VCaP (cell line): ENCODE data around the gene KRTAP19-8.

Source experiments
- H3K27ac ChIP-seq: fragments of 450-650 bp; 2 replicates; pipeline ENCODE4 v1.5.1; 2017
- CTCF ChIP-seq: fragments of 450-650 bp; conservative IDR thresholded peaks from 2 replicates; pipeline ENCODE4 v1.5.1; 2017; ENCODE audit warnings: mild to moderate bottlenecking, moderate library complexity

KRTAP19-8 gene

DNA sequence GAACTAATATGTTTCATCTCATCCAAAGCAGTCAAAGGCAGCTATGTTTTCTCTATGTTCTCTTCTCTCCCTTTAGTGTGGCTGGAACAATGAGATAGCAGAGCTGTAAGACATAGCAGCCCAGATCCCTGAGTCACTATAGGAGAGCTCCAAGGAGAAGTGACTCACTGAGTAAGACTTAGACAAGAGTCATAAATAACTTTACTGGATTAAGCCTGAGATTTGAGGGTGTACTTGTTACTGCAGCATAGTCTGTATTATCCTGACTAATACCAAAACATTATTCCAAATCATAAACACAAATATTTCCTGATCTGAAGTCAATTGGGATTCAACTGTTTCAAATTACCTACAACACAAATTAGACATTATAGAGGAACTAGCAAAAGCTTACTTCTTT lies 3.9 kb downstream of the KRTAP19-8 start:
- no peak for TF ChIP-seq CTCF
- H3K27ac ChIP-seq = no peak overlapping the region

DNA sequence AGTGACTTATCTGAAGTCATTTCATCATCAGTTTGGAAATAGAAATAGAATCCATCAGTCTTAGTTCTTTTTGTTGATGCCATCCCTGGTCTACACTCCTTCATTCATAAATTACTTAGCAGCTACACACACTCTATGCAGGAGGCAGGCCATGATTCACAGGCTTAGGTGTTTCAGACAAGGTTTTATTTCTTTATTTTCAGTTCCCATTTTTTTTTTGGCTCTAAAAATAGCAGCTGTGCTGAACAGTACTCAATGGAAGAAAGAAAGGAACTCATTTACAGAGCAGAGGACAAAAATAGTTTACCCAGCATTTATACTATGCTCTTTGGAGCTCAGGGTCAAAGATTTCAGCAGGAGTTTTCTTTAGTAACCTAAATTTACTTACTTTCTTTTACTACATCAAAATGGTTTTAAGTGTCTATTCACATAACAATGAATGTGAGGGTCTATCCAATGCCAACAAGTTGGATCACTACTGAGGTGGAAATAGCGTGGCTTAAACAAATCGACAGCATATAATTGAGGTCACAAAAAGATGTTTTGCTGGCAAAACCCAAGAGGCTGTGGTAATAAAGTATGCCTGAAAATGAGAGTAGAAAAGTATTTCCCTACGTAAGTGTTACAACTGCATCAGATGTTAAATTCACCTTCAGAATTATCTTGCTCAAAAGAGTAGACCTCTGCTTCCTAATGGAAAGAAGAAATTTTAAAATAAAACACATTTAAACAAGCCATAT lies 7.7 kb downstream of the KRTAP19-8 start:
- no peak for TF ChIP-seq CTCF
- H3K27ac ChIP-seq = no peak overlapping the region

DNA sequence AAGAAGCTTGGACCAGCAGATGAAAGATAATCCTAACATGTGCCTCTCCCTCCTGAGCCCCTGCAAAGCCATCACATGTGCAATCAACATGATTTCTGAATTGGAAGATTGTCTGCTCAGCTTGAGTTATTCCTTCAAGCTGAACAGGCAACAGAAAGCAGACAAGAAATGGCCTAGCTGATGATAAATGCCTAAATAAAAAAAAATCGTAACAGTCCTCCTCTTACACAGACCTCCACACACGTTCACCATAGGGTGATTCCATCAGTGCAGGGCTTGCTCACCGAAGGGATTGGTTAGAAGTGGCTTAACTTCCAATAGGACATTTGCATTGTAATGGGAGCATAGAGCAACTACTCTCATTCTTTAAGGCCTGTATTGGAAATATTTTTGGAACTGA lies 14.6 kb downstream of the KRTAP19-8 start:
- TF ChIP-seq CTCF = no peak
- no peak overlapping the region for H3K27ac ChIP-seq

- no peak overlapping the region for H3K27ac ChIP-seq
- no peak for TF ChIP-seq CTCF
Measured at GRCh38 chr21:31022306-31022705, 16.0 kb downstream of the KRTAP19-8 start.

GRCh38 chr21:31018232-31018631 lies 20.0 kb downstream of the KRTAP19-8 start:
- no peak overlapping the region for H3K27ac ChIP-seq
- no peak for TF ChIP-seq CTCF

DNA sequence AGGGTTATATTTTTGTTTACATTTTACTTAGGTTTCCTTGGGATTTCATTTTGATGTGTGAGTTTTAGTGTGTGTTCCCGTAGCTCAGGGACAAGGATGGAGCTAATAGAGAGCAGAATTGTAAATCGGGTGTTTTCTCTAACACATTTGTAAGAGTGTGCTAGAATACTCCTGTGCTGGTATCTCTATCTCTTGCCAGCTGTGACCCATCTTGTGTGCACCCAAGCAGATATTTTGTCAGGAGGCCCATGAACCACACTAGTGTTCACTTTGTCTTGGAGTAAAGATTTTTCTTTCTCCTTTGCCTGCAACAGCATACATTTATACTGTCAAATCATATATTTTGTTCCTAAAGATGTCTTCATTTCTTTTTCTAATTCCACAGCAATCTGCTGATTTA lies 23.4 kb downstream of the KRTAP19-8 start:
- no peak for TF ChIP-seq CTCF

DNA sequence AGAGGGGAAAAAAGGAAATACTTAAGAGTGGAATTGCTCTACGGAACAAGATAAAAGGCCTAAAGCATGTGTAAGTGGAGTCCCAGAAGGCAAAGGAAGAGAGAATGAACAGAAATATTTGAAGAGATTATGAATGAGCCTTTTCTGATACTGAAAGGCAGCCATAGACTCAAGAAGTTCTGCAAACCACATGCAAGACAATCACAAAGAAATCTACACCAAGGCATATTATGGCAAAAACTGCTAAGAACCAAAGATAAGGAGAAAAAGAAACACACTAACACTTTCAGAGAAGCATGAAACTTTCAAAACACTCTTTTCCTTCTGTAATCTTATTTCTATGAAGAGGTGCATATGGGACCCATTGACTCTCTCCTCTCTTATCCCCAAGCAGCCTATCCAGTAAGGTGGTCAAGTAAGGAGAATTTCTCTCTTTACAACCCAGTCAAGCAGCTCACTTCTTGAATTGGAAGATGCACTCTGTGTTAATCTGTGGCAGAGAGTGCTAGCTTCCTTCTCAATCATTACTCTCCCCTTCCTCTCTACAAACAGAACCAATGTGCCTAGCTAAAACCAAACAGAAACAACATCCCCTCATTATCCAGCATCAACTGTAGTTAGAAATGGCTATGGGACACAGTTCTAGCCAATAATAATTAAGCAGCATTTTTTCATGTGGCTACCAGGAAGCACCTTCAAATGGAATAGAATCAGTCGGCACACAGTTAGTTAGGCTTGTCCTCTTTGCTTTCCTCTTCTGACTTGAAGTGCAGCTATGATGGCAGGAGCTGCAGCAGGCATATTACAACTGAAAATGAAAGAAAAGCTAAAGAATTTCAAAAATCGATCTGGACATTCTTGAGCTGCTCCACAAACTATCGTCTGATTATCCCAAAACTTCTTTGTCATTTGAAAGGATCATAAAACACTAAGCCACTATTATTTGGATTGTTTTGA lies 25.9 kb downstream of the KRTAP19-8 start:
- H3K27ac ChIP-seq = no peak overlapping the region
- TF ChIP-seq CTCF = no peak

More for the DNA sequence above, 23.4 kb downstream of the KRTAP19-8 start:
- no peak overlapping the region for H3K27ac ChIP-seq
